ENCODE data around the gene FXN. TPM values are rescaled to one million over a fixed set of nuclear protein-coding genes. Genes with fewer than 3 reads are reported as not detected.
"Not testable (repeated sequence)": the region's sequence is repeated elsewhere in the genome, so short reads cannot be mapped to it uniquely, and the experiment has no call there.

FXN gene
- 15.3 TPM for polyA plus RNA-seq (2013, experiment 1 of 2)
- polyA plus RNA-seq (2013, experiment 2 of 2): 14.4 TPM

GRCh38 chr9:69035438-69036308 is at the start of gene FXN:
TSS of gene FXN (plus strand) at chr9:69035752. CDS start at chr9:69035783, 31 bp downstream.
- Histone ChIP-seq H3K4me3 (ENCODE audit: extremely low read depth, insufficient read depth, low read length, poor library complexity, severe bottlenecking) (peak within 1 kb of the TSS; percentile 67), H3K27ac (ENCODE audit: low read depth, low read length, severe bottlenecking) (peak within 1 kb of the TSS; percentile 74), H3K4me1 (ENCODE audit: control insufficient read depth, insufficient read depth, low read length, poor library complexity, severe bottlenecking) (peaks cover 7% of the 10 kb centered on the region), H3K36me3 (ENCODE audit: control insufficient read depth, insufficient read depth, low read length) (no peaks in the 10 kb centered on the region), H3K9me3 (ENCODE audit: control insufficient read depth, low read length) (no peaks in the 10 kb centered on the region)
- WGBS, 2 experiments (ENCODE audit: insufficient coverage in 2 of 2): 1% methylated on average over 63 to 64 of the region's 75 CpGs

- H3K36me3 ChIP-seq (ENCODE audit: control insufficient read depth, insufficient read depth, low read length); H3K4me1 ChIP-seq (ENCODE audit: control insufficient read depth, insufficient read depth, low read length, poor library complexity, severe bottlenecking); H3K27ac ChIP-seq (ENCODE audit: low read depth, low read length, severe bottlenecking); H3K9me3 ChIP-seq (ENCODE audit: control insufficient read depth, low read length); H3K4me3 ChIP-seq (ENCODE audit: extremely low read depth, insufficient read depth, low read length, poor library complexity, severe bottlenecking): not testable (repeated sequence)
- 88 to 100% methylated on average over 2 to 4 of the region's 7 CpGs for WGBS, 2 experiments (ENCODE audit: insufficient coverage in 2 of 2)
These were observed 48.6 kb upstream of the FXN start for GRCh38 chr9:68986949-68987348.

- Histone ChIP-seq H3K4me3 (ENCODE audit: extremely low read depth, insufficient read depth, low read length, poor library complexity, severe bottlenecking) (no peak overlapping the region), H3K36me3 (ENCODE audit: control insufficient read depth, insufficient read depth, low read length) (no peaks in the 10 kb centered on the region), H3K4me1 (ENCODE audit: control insufficient read depth, insufficient read depth, low read length, poor library complexity, severe bottlenecking) (no peaks in the 10 kb centered on the region), H3K9me3 (ENCODE audit: control insufficient read depth, low read length) (no peaks in the 10 kb centered on the region), H3K27ac (ENCODE audit: low read depth, low read length, severe bottlenecking) (no peak overlapping the region)
- WGBS, 2 experiments (ENCODE audit: insufficient coverage in 2 of 2): 84 to 88% methylated on average over 7 to 9 of the region's 9 CpGs
These were observed 44.1 kb upstream of the FXN start for GRCh38 chr9:68991457-68991856.

GRCh38 chr9:68995776-68996175 is 39.8 kb upstream of the FXN start:
- no peaks in the 10 kb centered on the region for H3K4me1 ChIP-seq (ENCODE audit: control insufficient read depth, insufficient read depth, low read length, poor library complexity, severe bottlenecking)
- no peaks in the 10 kb centered on the region for H3K9me3 ChIP-seq (ENCODE audit: control insufficient read depth, low read length)
- 90% methylated on average over 2 of the region's 3 CpGs; no CpG with 5 or more reads in 1 of the 2 experiments for WGBS, 2 experiments (ENCODE audit: insufficient coverage in 2 of 2)
- H3K27ac ChIP-seq (ENCODE audit: low read depth, low read length, severe bottlenecking): no peak overlapping the region
- H3K4me3 ChIP-seq (ENCODE audit: extremely low read depth, insufficient read depth, low read length, poor library complexity, severe bottlenecking): no peak overlapping the region
- H3K36me3 ChIP-seq (ENCODE audit: control insufficient read depth, insufficient read depth, low read length): no peaks in the 10 kb centered on the region

GRCh38 chr9:68996462-68996861 is 39.1 kb upstream of the FXN start:
- WGBS, 2 experiments (ENCODE audit: insufficient coverage in 2 of 2): 92 to 100% methylated on average over 3 to 5 of the region's 5 CpGs
- no peak overlapping the region for H3K27ac ChIP-seq (ENCODE audit: low read depth, low read length, severe bottlenecking)

GRCh38 chr9:68997666-68998065 is 37.9 kb upstream of the FXN start:
- Histone ChIP-seq H3K36me3 (ENCODE audit: control insufficient read depth, insufficient read depth, low read length) (no peaks in the 10 kb centered on the region), H3K9me3 (ENCODE audit: control insufficient read depth, low read length) (no peaks in the 10 kb centered on the region), H3K4me1 (ENCODE audit: control insufficient read depth, insufficient read depth, low read length, poor library complexity, severe bottlenecking) (no peaks in the 10 kb centered on the region), H3K27ac (ENCODE audit: low read depth, low read length, severe bottlenecking) (no peak overlapping the region), H3K4me3 (ENCODE audit: extremely low read depth, insufficient read depth, low read length, poor library complexity, severe bottlenecking) (no peak overlapping the region)
- WGBS, 2 experiments (ENCODE audit: insufficient coverage in 2 of 2): 100% methylated on average over 1 of the region's 3 CpGs; no CpG with 5 or more reads in 1 of the 2 experiments

More at GRCh38 chr9:68996462-68996861, 39.1 kb upstream of the FXN start:
- Histone ChIP-seq H3K36me3 (ENCODE audit: control insufficient read depth, insufficient read depth, low read length) (no peaks in the 10 kb centered on the region), H3K4me1 (ENCODE audit: control insufficient read depth, insufficient read depth, low read length, poor library complexity, severe bottlenecking) (no peaks in the 10 kb centered on the region), H3K4me3 (ENCODE audit: extremely low read depth, insufficient read depth, low read length, poor library complexity, severe bottlenecking) (no peak overlapping the region), H3K9me3 (ENCODE audit: control insufficient read depth, low read length) (no peaks in the 10 kb centered on the region)

- no peak overlapping the region for H3K27ac ChIP-seq (ENCODE audit: low read depth, low read length, severe bottlenecking)
These were observed 37.2 kb upstream of the FXN start for GRCh38 chr9:68998385-68998784.

GRCh38 chr9:68998812-68999211 is 36.7 kb upstream of the FXN start:
- Histone ChIP-seq H3K36me3 (ENCODE audit: control insufficient read depth, insufficient read depth, low read length) (no peaks in the 10 kb centered on the region), H3K9me3 (ENCODE audit: control insufficient read depth, low read length) (no peaks in the 10 kb centered on the region), H3K27ac (ENCODE audit: low read depth, low read length, severe bottlenecking) (no peak overlapping the region), H3K4me1 (ENCODE audit: control insufficient read depth, insufficient read depth, low read length, poor library complexity, severe bottlenecking) (no peaks in the 10 kb centered on the region), H3K4me3 (ENCODE audit: extremely low read depth, insufficient read depth, low read length, poor library complexity, severe bottlenecking) (no peak overlapping the region)
- 86 to 93% methylated on average over 3 to 4 of the region's 5 CpGs for WGBS, 2 experiments (ENCODE audit: insufficient coverage in 2 of 2)

More at GRCh38 chr9:68998385-68998784, 37.2 kb upstream of the FXN start:
- no peak overlapping the region for H3K4me3 ChIP-seq (ENCODE audit: extremely low read depth, insufficient read depth, low read length, poor library complexity, severe bottlenecking)
- H3K4me1 ChIP-seq (ENCODE audit: control insufficient read depth, insufficient read depth, low read length, poor library complexity, severe bottlenecking): no peaks in the 10 kb centered on the region
- 87 to 88% methylated on average over 3 of the region's 4 CpGs for whole genome bisulfite sequencing, 2 experiments (ENCODE audit: insufficient coverage in 2 of 2)
- H3K36me3 ChIP-seq (ENCODE audit: control insufficient read depth, insufficient read depth, low read length): no peaks in the 10 kb centered on the region
- H3K9me3 ChIP-seq (ENCODE audit: control insufficient read depth, low read length): no peaks in the 10 kb centered on the region

GRCh38 chr9:68999393-69000105 is 36.0 kb upstream of the FXN start:
- no peak overlapping the region for H3K27ac ChIP-seq (ENCODE audit: low read depth, low read length, severe bottlenecking)
- WGBS, 2 experiments (ENCODE audit: insufficient coverage in 2 of 2): 10 to 24% methylated on average over 7 of the region's 10 CpGs
- no peaks in the 10 kb centered on the region for H3K4me1 ChIP-seq (ENCODE audit: control insufficient read depth, insufficient read depth, low read length, poor library complexity, severe bottlenecking)
- H3K9me3 ChIP-seq (ENCODE audit: control insufficient read depth, low read length): no peaks in the 10 kb centered on the region
- no peaks in the 10 kb centered on the region for H3K36me3 ChIP-seq (ENCODE audit: control insufficient read depth, insufficient read depth, low read length)
- H3K4me3 ChIP-seq (ENCODE audit: extremely low read depth, insufficient read depth, low read length, poor library complexity, severe bottlenecking): no peak overlapping the region

- Histone ChIP-seq H3K4me1 (ENCODE audit: control insufficient read depth, insufficient read depth, low read length, poor library complexity, severe bottlenecking) (no peaks in the 10 kb centered on the region), H3K27ac (ENCODE audit: low read depth, low read length, severe bottlenecking) (no peak overlapping the region), H3K9me3 (ENCODE audit: control insufficient read depth, low read length) (no peaks in the 10 kb centered on the region), H3K4me3 (ENCODE audit: extremely low read depth, insufficient read depth, low read length, poor library complexity, severe bottlenecking) (no peak overlapping the region), H3K36me3 (ENCODE audit: control insufficient read depth, insufficient read depth, low read length) (no peaks in the 10 kb centered on the region)
- 92 to 100% methylated on average over 2 to 5 of the region's 8 CpGs for WGBS, 2 experiments (ENCODE audit: insufficient coverage in 2 of 2)
These were observed 33.6 kb upstream of the FXN start for GRCh38 chr9:69001921-69002320.
